ENCODE data around the gene TUBB4B. TPM values are rescaled to one million over a fixed set of nuclear protein-coding genes. Genes with fewer than 3 reads are reported as not detected.

Gene TUBB4B
- total RNA-seq, 1 donor from 2014 or later = 372 TPM

GRCh38 chr9:137234758-137235423 is 6.2 kb upstream of the TUBB4B start:
- intact Hi-C loops (cut with micrococcal nuclease) = no loop called here

GRCh38 chr9:137235424-137236237 is 5.5 kb upstream of the TUBB4B start:
- intact Hi-C loops (cut with micrococcal nuclease) = loop anchor here (1.0 kb wide), 1 partner anchor 117 kb away; no protein-coding TSS in a partner anchor

- intact Hi-C loops (cut with micrococcal nuclease) = loop anchor here (1.0 kb wide), 1 partner anchor 118 kb away; no protein-coding TSS in a partner anchor
Measured at GRCh38 chr9:137236238-137236935, 4.7 kb upstream of the TUBB4B start.

DNA sequence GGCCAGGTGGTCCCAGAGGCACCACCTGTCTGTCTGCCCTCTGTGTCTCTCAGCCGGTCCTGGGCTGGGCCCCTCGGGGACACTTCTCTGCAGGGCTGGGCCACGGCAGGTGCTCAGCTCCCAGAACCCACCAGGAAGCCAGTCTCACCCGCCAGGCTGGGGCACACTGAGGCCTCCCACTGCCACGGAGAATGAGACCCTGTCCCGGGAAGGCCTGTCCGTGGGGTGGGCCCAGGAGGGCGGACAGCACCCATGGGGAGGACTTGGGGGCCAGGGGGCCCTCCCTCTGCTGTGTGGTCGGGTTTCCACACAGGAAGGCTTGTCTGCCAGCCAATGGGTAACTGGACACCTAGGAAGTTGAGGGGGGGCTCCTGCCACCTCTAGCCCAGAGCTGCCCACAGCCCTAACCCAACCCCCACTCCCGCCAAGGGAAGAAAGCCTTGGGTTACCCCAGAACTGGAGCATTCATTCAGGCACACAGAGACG is 4.1 kb upstream of the TUBB4B start:
- intact Hi-C loops (cut with micrococcal nuclease) = loop anchor here (1.0 kb wide), 1 partner anchor 119 kb away; no protein-coding TSS in a partner anchor

GRCh38 chr9:137237759-137238726 is 3.0 kb upstream of the TUBB4B start:
- intact Hi-C loops (cut with micrococcal nuclease) = no loop called here

DNA sequence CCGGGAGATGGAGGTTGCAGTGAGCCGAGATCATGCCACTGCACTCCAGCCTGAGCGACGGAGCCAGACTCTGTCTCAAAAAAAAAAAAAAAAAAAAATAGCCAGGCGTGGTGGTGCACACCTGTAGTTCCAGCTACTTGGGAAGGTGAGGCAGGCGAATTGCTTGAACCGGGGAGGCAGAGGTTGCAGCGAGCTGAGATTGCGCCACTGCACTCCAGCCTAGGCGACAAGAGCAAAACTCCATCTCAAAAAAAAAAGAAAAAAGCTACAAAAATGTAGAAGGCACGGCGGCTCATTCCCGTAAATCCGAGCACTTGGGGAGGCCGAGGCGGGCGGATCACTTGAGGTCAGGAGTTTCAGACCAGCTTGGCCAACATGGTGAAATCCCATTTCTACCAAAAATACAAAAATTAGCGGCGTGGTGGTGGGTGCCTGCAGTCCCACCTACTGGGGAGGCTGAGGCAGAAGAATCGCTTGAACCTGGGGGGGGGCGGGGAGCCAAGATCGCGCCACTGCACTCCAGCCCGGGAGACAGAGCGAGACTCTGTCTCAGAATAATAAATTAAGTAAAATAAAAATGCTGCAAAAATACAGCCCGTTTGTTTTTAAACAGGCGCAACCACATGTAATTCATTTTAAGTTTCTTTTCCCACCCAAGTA is 1.4 kb upstream of the TUBB4B start:
- intact Hi-C loops (cut with micrococcal nuclease) = loop anchor here (2.0 to 5.0 kb wide), 3 partner anchors 32 to 447 kb away; partner anchors contain the start of genes ANAPC2, NDOR1, SSNA1 and TMEM141

DNA sequence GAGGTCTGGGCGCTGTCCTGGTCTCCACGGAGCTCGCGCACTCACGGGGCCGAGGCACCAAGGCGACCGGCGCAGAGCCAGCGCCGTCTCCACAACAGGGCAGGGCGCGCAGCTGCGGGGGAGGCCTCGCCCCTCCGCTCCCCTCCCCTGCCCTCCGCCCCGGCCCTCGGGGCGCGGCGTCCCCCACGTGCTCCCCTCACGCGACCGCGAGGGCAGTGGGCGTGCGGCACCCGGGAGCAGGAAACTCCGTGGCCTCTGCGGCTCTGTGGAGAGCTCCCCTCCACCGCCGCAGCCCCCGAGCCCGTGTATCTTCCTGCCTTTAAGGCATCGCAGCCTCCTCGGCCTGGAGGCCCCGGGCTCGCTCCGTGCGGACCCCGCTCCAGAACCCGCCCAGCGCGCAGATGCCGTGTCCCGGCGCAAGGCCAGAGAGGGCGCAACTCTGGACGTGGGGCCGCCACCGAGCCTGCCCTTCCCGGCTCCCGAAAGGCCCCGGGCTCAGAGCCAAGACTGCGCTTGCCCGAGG is 708 bp upstream of the TUBB4B start:
- intact Hi-C loops (cut with micrococcal nuclease) = loop anchor here (2.0 to 5.0 kb wide), 3 partner anchors 33 to 448 kb away; partner anchors contain the start of genes ANAPC2, NDOR1, SSNA1 and TMEM141

DNA sequence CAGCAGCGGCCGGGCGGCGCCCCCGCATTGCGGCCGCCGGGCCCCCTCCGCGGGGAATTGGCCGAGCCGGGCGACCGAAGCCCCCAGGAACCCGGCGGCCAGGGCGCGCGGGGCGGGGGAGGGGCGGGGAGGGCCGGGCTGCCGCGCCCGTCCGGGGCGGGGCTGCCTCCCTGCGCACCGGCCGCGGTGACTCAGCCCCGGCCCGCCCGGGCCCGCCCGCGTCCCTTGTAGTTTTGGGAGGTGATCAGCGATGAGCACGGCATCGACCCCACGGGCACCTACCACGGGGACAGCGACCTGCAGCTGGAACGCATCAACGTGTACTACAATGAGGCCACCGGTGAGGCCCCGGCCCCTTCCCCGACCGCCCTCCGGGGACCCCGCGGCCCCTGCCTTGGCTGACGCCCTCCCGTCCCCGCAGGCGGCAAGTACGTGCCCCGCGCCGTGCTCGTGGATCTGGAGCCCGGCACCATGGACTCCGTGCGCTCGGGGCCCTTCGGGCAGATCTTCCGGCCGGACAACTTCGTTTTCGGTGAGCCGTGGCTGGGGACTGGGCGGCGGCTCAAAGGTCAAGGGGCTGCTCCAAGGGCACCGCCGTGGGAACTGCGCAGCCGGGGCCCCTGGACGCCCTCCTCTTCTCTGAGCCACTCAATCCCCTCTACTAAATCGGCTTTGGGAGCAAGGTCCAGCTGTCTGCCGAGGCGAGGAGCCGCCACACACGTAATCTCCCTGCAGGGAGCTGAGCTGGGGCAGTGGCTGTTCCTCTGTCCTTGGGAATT is 592 bp downstream of the TUBB4B start:
- intact Hi-C loops (cut with micrococcal nuclease) = loop anchor here (1.0 to 5.0 kb wide), 6 partner anchors 14 to 449 kb away; partner anchors contain the start of genes ANAPC2, MAN1B1, NDOR1 and NELFB

DNA sequence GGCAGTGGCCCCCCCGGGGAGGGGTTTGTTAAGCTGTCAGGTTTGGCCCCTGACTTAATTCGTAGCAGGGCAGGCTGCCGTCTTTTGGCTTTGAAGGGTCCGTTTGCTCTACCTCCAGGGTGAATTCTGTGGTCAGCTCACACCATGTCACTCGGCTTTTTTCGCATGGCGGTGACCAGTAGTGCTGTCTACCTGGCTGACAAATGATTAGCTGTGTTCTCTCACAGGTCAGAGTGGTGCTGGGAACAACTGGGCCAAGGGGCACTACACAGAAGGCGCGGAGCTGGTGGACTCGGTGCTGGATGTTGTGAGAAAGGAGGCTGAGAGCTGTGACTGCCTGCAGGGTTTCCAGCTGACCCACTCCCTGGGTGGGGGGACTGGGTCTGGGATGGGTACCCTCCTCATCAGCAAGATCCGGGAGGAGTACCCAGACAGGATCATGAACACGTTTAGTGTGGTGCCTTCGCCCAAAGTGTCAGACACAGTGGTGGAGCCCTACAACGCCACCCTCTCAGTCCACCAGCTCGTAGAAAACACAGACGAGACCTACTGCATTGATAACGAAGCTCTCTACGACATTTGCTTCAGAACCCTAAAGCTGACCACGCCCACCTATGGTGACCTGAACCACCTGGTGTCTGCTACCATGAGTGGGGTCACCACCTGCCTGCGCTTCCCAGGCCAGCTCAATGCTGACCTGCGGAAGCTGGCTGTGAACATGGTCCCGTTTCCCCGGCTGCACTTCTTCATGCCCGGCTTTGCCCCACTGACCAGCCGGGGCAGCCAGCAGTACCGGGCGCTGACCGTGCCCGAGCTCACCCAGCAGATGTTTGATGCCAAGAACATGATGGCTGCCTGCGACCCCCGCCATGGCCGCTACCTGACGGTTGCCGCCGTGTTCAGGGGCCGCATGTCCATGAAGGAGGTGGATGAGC is 1.4 kb downstream of the TUBB4B start:
- intact Hi-C loops (cut with micrococcal nuclease) = loop anchor here (5.0 kb wide), 2 partner anchors 35 to 450 kb away; partner anchors contain the start of genes NDOR1, TMEM141 and TMEM203

DNA sequence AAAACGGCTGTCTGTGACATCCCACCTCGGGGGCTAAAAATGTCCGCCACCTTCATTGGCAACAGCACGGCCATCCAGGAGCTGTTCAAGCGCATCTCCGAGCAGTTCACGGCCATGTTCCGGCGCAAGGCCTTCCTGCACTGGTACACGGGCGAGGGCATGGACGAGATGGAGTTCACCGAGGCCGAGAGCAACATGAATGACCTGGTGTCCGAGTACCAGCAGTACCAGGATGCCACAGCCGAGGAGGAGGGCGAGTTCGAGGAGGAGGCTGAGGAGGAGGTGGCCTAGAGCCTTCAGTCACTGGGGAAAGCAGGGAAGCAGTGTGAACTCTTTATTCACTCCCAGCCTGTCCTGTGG is 2.2 kb downstream of the TUBB4B start:
- intact Hi-C loops (cut with micrococcal nuclease) = loop anchor here (5.0 kb wide), 2 partner anchors 36 to 451 kb away; partner anchors contain the start of genes NDOR1, TMEM141 and TMEM203

DNA sequence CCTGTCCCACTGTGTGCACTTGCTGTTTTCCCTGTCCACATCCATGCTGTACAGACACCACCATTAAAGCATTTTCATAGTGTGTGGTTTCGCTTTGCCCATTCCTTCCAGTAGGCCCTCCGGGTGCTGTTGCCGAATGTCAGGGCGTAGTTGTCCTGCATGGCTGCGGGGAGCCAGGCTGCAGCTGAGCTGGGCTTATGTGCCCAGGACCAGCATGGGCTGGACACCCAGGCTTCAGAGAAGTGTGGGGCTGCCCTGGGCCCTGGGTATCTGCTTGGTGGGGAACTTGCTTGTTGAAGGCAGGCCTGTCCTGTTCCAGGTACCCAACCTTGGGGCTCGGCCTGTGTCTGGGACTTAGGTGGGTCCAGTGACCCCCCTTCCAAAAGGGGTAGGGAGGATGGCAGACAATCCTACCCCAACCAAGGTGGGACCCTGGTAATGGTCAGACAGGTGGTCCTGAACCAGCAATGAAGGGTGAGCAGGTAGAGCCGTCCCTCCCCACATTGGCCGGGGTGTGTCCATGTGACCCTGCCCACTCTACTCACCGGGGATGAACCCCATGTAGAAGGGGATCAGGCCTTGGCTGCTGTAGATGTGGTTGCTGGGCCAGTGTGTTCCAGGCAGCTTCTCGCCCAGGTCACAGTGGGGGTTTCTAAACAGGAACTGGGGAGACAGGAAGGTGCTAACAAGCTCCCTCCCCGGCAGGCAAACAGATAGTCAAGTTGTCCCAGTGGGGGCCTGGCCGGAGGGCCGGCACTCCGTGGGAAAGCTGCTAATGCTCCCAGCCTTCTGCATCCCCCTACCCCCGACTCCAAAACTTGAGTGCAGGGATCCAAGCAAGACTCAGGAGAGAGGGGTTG is 2.8 kb downstream of the TUBB4B start:
- intact Hi-C loops (cut with micrococcal nuclease) = loop anchor here (5.0 kb wide), 2 partner anchors 37 to 452 kb away; partner anchors contain the start of genes NDOR1, TMEM141 and TMEM203

DNA sequence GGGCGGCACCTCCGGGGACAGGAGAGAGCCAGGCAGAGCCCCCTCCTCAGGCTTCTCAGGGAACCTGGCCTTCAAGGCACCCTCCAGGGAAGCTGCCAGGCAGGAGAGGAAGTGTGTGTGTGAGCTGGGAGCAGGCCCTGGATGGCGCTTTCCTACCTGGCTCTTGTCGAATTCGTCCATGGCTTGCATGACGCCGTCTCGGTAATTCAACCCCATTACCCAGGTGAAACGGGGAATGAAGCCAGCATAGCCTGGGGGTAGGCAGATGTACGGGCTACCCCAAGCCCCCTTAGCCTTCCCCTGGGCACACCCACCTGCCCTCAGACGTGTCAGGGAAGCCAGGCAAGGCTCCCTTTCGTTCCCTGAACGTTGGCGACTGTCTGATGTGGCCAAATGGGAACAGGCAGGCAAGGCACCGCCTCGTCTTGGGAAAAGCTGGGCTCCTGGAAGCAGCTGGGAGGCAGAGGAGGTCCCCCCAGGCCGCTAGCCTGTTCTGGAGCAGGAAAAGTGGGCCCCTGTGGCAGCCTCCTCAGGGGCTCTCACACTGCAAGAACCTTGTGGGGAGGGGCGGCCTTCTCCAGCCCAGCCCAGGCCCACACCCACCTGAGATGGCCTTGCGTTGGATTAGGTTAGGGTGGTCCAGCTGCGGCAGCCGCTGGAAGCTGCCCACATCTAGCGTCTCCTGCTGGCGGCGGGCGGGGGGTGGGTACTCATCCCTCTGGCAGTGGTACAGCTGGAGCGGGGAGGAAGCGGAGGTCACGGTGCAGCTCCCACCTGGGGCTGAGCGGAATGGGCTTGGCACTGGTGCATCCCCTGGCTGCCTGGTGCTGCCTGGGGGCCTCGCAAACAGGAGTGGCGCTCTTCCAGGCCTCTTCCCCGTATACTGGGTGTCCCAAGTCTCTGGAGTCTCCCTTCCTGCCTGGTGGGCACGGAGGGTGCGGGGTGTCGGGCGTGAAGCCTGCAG is 3.7 kb downstream of the TUBB4B start:
- intact Hi-C loops (cut with micrococcal nuclease) = loop anchor here (5.0 kb wide), 2 partner anchors 37 to 452 kb away; partner anchors contain the start of genes NDOR1, TMEM141 and TMEM203

GRCh38 chr9:137245450-137246421 is 4.6 kb downstream of the TUBB4B start:
- intact Hi-C loops (cut with micrococcal nuclease) = no loop called here
